ENCODE measurements around the gene CYP24A1.

Gene CYP24A1

DNA sequence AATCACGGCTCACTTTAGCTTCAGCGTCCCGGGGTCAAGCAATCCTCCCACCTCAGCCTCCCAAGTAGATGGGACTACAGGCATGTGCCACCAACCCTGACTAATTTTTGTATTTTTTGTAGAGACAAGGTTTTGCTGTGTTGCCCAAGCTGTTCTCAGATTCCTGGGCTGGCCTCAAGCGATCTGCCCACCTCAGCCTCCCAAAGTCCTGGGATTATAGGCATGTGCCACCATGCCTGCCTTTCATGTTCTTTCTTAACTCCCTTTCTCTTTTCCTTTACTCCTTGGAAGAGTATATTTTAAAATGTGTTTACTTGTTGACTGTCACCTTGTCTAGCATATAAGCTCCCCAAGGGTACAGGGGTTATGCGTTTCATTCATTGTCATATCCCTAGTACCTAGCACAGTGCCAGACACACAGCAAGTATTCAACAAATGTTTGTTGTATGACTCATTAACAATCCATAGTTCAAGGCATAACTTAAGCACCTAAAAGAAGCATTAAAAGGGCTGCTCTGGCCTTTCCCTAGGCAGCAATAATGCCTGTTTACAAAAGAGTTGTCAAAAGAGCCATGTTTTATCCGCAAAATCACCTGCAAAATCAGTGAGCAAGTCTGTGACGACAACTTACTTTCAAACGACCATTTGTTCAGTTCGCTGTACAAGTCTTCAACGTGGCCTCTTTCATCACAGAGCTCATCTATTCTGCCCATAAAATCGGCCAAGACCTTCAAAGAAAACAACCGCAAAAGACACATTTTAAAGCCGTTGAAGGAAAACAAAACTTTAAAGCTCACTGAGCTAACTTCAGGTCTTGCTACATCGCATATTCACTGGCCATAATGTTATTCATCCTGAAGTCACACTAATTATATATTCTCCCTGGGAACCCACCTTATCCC is 4.6 kb downstream of the CYP24A1 start:
- POLR2A ChIA-PET: no interaction called here
- no peak overlapping the region for H3K4me3 ChIP-seq (ENCODE audit: low read depth, low read length)
- no peak for DNase-seq (ENCODE audit: low read depth, low spot score)
- TF ChIP-seq, protein P1, sequence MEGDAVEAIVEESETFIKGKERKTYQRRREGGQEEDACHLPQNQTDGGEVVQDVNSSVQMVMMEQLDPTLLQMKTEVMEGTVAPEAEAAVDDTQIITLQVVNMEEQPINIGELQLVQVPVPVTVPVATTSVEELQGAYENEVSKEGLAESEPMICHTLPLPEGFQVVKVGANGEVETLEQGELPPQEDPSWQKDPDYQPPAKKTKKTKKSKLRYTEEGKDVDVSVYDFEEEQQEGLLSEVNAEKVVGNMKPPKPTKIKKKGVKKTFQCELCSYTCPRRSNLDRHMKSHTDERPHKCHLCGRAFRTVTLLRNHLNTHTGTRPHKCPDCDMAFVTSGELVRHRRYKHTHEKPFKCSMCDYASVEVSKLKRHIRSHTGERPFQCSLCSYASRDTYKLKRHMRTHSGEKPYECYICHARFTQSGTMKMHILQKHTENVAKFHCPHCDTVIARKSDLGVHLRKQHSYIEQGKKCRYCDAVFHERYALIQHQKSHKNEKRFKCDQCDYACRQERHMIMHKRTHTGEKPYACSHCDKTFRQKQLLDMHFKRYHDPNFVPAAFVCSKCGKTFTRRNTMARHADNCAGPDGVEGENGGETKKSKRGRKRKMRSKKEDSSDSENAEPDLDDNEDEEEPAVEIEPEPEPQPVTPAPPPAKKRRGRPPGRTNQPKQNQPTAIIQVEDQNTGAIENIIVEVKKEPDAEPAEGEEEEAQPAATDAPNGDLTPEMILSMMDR (IDR thresholded peaks at IDR 0.05; ENCODE audit: insufficient read depth, low read length, missing control alignments): no peak
- CTCF ChIA-PET: interaction anchor here (1.7 to 3.2 kb wide), 5 partner anchors 28 to 68 kb away, joined by 4 to 17 read pairs (median 6); no protein-coding TSS in a partner anchor

DNA sequence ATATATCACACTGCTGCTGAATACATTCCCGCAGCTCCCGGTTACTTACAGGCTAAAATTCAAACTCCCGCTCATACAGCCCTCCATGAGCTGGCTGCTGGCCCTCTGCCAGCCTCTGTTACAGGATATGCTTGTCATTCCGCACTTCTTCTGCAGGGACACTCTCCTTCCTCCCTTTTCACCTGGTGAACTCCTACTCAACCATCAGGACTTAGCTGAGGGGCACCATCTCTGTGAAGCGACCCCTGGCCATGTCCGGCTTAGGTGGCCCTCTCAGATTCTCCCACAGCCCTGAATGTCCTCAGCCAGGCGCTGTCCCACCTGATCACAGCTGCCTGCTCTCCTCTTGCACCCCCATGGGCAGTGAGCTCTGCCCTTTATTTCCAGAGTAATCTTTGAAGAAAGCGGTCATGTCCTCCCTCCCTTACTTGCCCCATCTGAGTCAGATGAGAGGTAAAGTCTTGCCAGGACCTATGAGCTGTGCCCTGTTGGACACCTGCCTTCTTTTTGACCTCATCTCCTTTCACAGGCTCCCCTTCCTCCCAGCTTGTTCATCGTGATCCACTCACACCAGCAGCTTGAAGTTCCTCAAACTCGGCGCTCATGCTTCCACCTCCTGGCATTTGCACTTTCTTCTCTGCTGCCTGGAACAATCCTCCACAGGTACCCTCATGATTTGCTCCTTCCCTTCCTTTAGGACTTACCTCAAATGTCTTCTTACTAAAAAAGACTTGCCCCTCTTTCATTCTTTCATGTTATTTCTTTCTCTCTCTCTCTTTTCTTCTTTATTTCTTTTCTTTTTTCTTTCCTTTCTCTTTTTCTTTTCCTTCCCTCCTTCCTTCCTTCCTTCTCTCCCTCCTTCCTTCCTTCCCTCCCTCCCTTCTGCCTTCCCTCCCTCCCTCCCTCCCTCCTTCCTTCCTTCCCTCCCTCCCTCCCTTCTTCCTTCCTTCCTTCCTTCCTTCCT is 5.6 kb downstream of the CYP24A1 start:
- H3K4me3 ChIP-seq (ENCODE audit: low read depth, low read length): no peak overlapping the region
- DNase-seq (ENCODE audit: low read depth, low spot score): no peak
- ChIA-PET POLR2A (no interaction called here), CTCF (interaction anchor here (1.0 to 3.2 kb wide), 4 partner anchors 23 to 64 kb away, joined by 3 to 17 read pairs (median 8); no protein-coding TSS in a partner anchor)
- TF ChIP-seq, protein P1 (IDR thresholded peaks at IDR 0.05; ENCODE audit: insufficient read depth, low read length, missing control alignments): no peak

DNA sequence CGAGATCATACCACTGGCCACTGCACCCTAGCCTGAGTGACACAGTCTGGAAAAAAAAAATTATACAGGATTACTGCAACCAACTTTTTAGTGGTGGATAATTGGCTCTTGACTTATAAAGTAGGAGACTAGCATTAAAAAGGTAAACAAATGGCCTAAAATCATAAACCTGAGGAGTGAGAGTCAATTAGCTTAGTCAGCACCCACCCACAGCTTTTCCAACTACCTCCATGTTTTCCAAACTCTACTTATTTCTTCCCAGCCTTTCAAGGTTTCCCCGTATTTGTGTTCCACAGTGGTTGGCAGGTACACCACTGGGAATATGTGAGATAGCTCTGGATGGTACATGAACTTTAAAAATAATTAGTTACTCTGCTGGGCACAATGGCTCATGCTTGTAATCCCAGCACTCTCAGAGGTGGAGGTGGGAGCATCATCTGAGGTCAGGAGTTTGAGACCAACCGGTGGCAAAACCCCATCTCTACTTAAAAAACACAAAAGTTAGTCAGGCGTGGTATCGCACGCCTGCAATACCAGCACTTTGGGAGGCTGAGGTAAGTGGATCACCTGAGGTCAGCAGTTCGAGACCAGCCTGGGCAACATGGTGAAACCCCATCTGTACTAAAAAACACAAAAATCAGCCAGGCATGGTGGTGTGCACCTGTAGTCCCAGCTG is 6.7 kb downstream of the CYP24A1 start:
- TF ChIP-seq, protein P1 (IDR thresholded peaks at IDR 0.05; ENCODE audit: insufficient read depth, low read length, missing control alignments): no peak
- POLR2A ChIA-PET: no interaction called here
- CTCF ChIA-PET: interaction anchor here (1.0 to 1.2 kb wide), 3 partner anchors 22 to 64 kb away, joined by 3 to 5 read pairs (median 4); no protein-coding TSS in a partner anchor
- H3K4me3 ChIP-seq (ENCODE audit: low read depth, low read length): no peak overlapping the region
- DNase-seq (ENCODE audit: low read depth, low spot score): no peak

DNA sequence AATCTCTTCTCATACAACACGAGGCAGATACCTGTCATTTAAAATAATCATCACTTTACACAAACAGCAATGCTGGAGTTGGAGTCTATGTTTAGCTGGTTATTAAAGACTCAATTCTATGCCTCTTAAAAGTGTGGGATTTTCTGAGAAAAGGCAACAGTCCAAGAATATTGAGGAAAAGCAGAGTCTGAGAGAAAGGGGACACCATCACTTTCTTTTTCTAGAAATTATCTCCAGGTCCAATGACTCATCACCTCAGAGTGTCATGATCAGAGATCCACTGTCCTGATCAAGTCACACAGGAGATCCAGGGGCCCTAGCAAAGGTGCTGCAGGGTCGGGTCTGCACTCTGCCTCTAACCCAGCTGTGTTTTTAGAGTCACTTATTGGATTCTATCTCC is 8.0 kb downstream of the CYP24A1 start:
- no peak overlapping the region for H3K4me3 ChIP-seq (ENCODE audit: low read depth, low read length)
- ChIA-PET CTCF (interaction anchor here (1.2 kb wide), 1 partner anchor 62 kb away, joined by 4 read pairs; no protein-coding TSS in a partner anchor), POLR2A (no interaction called here)
- DNase-seq (ENCODE audit: low read depth, low spot score): no peak
- TF ChIP-seq, protein P1 (IDR thresholded peaks at IDR 0.05; ENCODE audit: insufficient read depth, low read length, missing control alignments): no peak

DNA sequence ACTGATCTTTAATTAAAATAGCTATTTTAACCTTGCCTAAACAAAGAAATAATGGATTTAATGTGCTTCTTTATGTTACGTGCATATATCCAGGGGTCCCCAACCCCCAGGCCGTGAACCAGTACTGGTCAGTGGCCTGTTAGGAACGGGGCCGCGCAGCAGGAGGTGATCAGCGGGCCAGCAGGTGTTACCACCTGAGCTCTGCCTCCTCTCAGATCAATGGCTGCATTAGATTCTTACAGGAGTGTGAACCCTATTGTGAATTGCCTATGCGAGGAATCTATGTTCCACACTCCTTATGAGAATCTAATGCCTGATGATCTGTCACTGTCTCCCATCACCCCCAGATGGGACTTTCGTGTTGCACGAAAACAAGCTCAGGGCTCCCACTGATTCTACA is 8.8 kb downstream of the CYP24A1 start:
- CTCF ChIA-PET: interaction anchor here (1.3 kb wide), 1 partner anchor 60 kb away, joined by 4 read pairs; no protein-coding TSS in a partner anchor
- TF ChIP-seq, protein P1 (IDR thresholded peaks at IDR 0.05; ENCODE audit: insufficient read depth, low read length, missing control alignments): no peak

More for the DNA sequence above, 8.8 kb downstream of the CYP24A1 start:
- no peak overlapping the region for H3K4me3 ChIP-seq (ENCODE audit: low read depth, low read length)
- no peak for DNase-seq (ENCODE audit: low read depth, low spot score)
- POLR2A ChIA-PET: no interaction called here
